SK-N-MC (cell line): ENCODE data around the gene SPRY2.

Source experiments
- DNase-seq: peaks from one replicate; pipeline ENCODE4 v3.0.0-alpha.2; 2011; ENCODE audit warnings: low read depth, low spot score
- H3K27ac ChIP-seq: fragments of 200-600 bp; sonication (generic); 2 replicates; pipeline ENCODE4 v1.5.1; 2016; ENCODE audit warnings: mixed run types
- H3K36me3 ChIP-seq: fragments of 200-600 bp; sonication (generic); 2 replicates; pipeline ENCODE4 v1.6.1; 2017; ENCODE audit warnings: antibody characterized with exemption, low read length, mixed read lengths; ENCODE audit not compliant: insufficient read depth
- H3K4me3 ChIP-seq: fragments of 200-600 bp; sonication (generic); 2 replicates; pipeline ENCODE4 v1.5.1; 2016
- H3K9ac ChIP-seq: fragments of 200-600 bp; sonication (generic); 2 replicates; pipeline ENCODE4 v1.8.0; 2017; ENCODE audit warnings: mixed run types, mixed read lengths; ENCODE audit not compliant: insufficient read length
- H3K9me3 ChIP-seq: fragments of 200-600 bp; sonication (generic); 2 replicates; pipeline ENCODE4 v1.6.1; 2017; ENCODE audit warnings: low read depth, mild to moderate bottlenecking, antibody characterized with exemption, low read length, moderate library complexity, mixed read lengths
- EZH2 ChIP-seq: fragments of 200-600 bp; sonication (generic); IDR thresholded peaks from one replicate; pipeline ENCODE4 v1.6.1; 2017; ENCODE audit warnings: antibody characterized with exemption
- FOXP2 ChIP-seq: optimal IDR thresholded peaks from 2 replicates; pipeline ENCODE3; 2011; ENCODE audit warnings: mild to moderate bottlenecking, moderate library complexity; ENCODE audit not compliant: insufficient read depth; ENCODE audit errors: extremely low read length, control extremely low read depth
- POLR2AphosphoS5 ChIP-seq: IDR thresholded peaks from 2 replicates; pipeline ENCODE4 v1.6.1; 2012; ENCODE audit warnings: mild to moderate bottlenecking, low read depth, low read length, borderline replicate concordance

Gene SPRY2

GRCh38 chr13:80341101-80341755 lies at the start of gene SPRY2:
SPRY2 (minus strand) TSS chr13:80341126; CDS start chr13:80337705, 3,421 bp downstream.
- TF ChIP-seq FOXP2 (no peak), EZH2 (no peak), POLR2AphosphoS5 (peak; percentile 40)
- no peak for DNase-seq
- Histone ChIP-seq H3K4me3 (peak within 1 kb of the TSS; percentile 92), H3K9me3 (no peaks in the 10 kb centered on the region), H3K9ac (peak within 1 kb of the TSS; percentile 79), H3K36me3 (no peaks in the 10 kb centered on the region; the same call in 1 of the 2 replicates), H3K27ac (peak within 1 kb of the TSS; percentile 85)

GRCh38 chr13:80390338-80390737 lies 49.4 kb upstream of the SPRY2 start:
- Histone ChIP-seq H3K27ac (no peak overlapping the region), H3K4me3 (no peak overlapping the region), H3K36me3 (no peaks in the 10 kb centered on the region), H3K9ac (no peak overlapping the region), H3K9me3 (no peaks in the 10 kb centered on the region; the same call in 1 of the 2 replicates)
- TF ChIP-seq POLR2AphosphoS5 (no peak), EZH2 (no peak), FOXP2 (no peak)
- DNase-seq, result no peak

- TF ChIP-seq EZH2, result no peak
- TF ChIP-seq POLR2AphosphoS5, result no peak
- TF ChIP-seq FOXP2, result no peak
- H3K9me3 ChIP-seq, result no peaks in the 10 kb centered on the region; the same call in 1 of the 2 replicates
- no peak overlapping the region for H3K27ac ChIP-seq
- no peak overlapping the region for H3K4me3 ChIP-seq
- no peaks in the 10 kb centered on the region for H3K36me3 ChIP-seq
- no peak overlapping the region for H3K9ac ChIP-seq
- DNase-seq, result no peak
Measured at GRCh38 chr13:80389073-80390038, 48.4 kb upstream of the SPRY2 start.

GRCh38 chr13:80388506-80388905 lies 47.6 kb upstream of the SPRY2 start:
- H3K9ac ChIP-seq, result no peak overlapping the region
- no peaks in the 10 kb centered on the region for H3K36me3 ChIP-seq
- H3K9me3 ChIP-seq, result no peaks in the 10 kb centered on the region; the same call in 1 of the 2 replicates
- no peak overlapping the region for H3K27ac ChIP-seq
- no peak for DNase-seq
- TF ChIP-seq FOXP2 (no peak), EZH2 (no peak), POLR2AphosphoS5 (no peak)
- no peak overlapping the region for H3K4me3 ChIP-seq

- no peak for DNase-seq
- Histone ChIP-seq H3K9ac (no peak overlapping the region), H3K36me3 (no peaks in the 10 kb centered on the region), H3K4me3 (no peak overlapping the region), H3K9me3 (no peaks in the 10 kb centered on the region; the same call in 1 of the 2 replicates), H3K27ac (no peak overlapping the region)
- TF ChIP-seq POLR2AphosphoS5 (no peak), EZH2 (no peak), FOXP2 (no peak)
Measured at GRCh38 chr13:80386592-80386991, 45.7 kb upstream of the SPRY2 start.

- H3K36me3 ChIP-seq, result no peaks in the 10 kb centered on the region
- H3K9ac ChIP-seq, result no peak overlapping the region
- no peak for DNase-seq
- H3K9me3 ChIP-seq, result no peaks in the 10 kb centered on the region; the same call in 1 of the 2 replicates
- no peak for TF ChIP-seq POLR2AphosphoS5
- TF ChIP-seq FOXP2, result no peak
- TF ChIP-seq EZH2, result no peak
- no peak overlapping the region for H3K27ac ChIP-seq
- H3K4me3 ChIP-seq, result no peak overlapping the region
Measured at GRCh38 chr13:80386002-80386401, 45.1 kb upstream of the SPRY2 start.

- no peak for DNase-seq
- Histone ChIP-seq H3K27ac (no peak overlapping the region), H3K9me3 (no peaks in the 10 kb centered on the region), H3K36me3 (no peaks in the 10 kb centered on the region), H3K4me3 (no peak overlapping the region), H3K9ac (no peak overlapping the region)
- TF ChIP-seq EZH2 (no peak), FOXP2 (no peak), POLR2AphosphoS5 (no peak)
Measured at GRCh38 chr13:80382576-80382975, 41.6 kb upstream of the SPRY2 start.

- no peaks in the 10 kb centered on the region for H3K36me3 ChIP-seq
- TF ChIP-seq FOXP2 (no peak), EZH2 (no peak), POLR2AphosphoS5 (no peak)
- no peak overlapping the region for H3K27ac ChIP-seq
- H3K9ac ChIP-seq, result no peak overlapping the region
- no peaks in the 10 kb centered on the region for H3K9me3 ChIP-seq
- H3K4me3 ChIP-seq, result no peak overlapping the region
- no peak for DNase-seq
Measured at GRCh38 chr13:80379245-80379644, 38.3 kb upstream of the SPRY2 start.
